Activated CD4-positive, alpha-beta T cell treated with anti-CD3 and anti-CD28 coated beads, Interleukin-2, amount 10 ng/mL, durations not matched to agents 24 days and 14 days (primary cell): ENCODE measurements around the gene ICE2. TPM values are rescaled to one million over a fixed set of nuclear protein-coding genes. Genes with fewer than 3 reads are reported as not detected.

Source experiments
- DNase-seq: peaks from one replicate; pipeline ENCODE4 v3.0.0; 2022
- H3K27ac Mint-ChIP-seq: one replicate; pipeline ENCODE4 v1.8.0; 2022; ENCODE audit warnings: mild to moderate bottlenecking, mixed read lengths
- H3K27me3 Mint-ChIP-seq: one replicate; pipeline ENCODE4 v1.8.0; 2022; ENCODE audit warnings: mixed read lengths
- H3K36me3 Mint-ChIP-seq: one replicate; pipeline ENCODE4 v1.8.0; 2022; ENCODE audit warnings: low read depth, mild to moderate bottlenecking, mixed read lengths
- H3K4me1 Mint-ChIP-seq: one replicate; pipeline ENCODE4 v1.8.0; 2021; ENCODE audit warnings: mixed read lengths
- H3K4me3 Mint-ChIP-seq: one replicate; pipeline ENCODE4 v1.8.0; 2022; ENCODE audit warnings: mild to moderate bottlenecking, moderate library complexity, mixed read lengths
- H3K9me3 Mint-ChIP-seq: one replicate; pipeline ENCODE4 v1.8.0; 2021; ENCODE audit warnings: mixed read lengths
- intact Hi-C: fragments of 100-400 bp; cut with micrococcal nuclease; formaldehyde crosslinking; loops from one replicate; pipeline ENCODE4 v1.15.1; 2023
- total RNA-seq: library from RNA; stranded (reverse); gene quantifications from 2 replicates; pipeline ENCODE4 v1.2.3, GENCODE V29; 2022

ICE2 gene
- total RNA-seq, 1 donor from 2014 or later: 62.6 TPM

- Mint-ChIP-seq H3K9me3 (no peaks in the 10 kb centered on the region), H3K36me3 (peaks cover 30% of the 10 kb centered on the region), H3K4me3 (no peak overlapping the region), H3K27me3 (no peaks in the 10 kb centered on the region), H3K4me1 (no peaks in the 10 kb centered on the region), H3K27ac (peak overlapping the region; percentile 19)
- intact Hi-C loops: no loop called here
- DNase-seq: no peak
These were observed 24.1 kb downstream of the ICE2 start for GRCh38 chr15:60454824-60455223.

- no peaks in the 10 kb centered on the region for H3K4me1 Mint-ChIP-seq
- H3K36me3 Mint-ChIP-seq: peaks cover 38% of the 10 kb centered on the region
- DNase-seq: no peak
- no peak overlapping the region for H3K27ac Mint-ChIP-seq
- intact Hi-C loops: no loop called here
- no peaks in the 10 kb centered on the region for H3K9me3 Mint-ChIP-seq
- no peaks in the 10 kb centered on the region for H3K27me3 Mint-ChIP-seq
- no peak overlapping the region for H3K4me3 Mint-ChIP-seq
These were observed 30.1 kb downstream of the ICE2 start for GRCh38 chr15:60448668-60449360.

GRCh38 chr15:60444289-60444912 lies 34.5 kb downstream of the ICE2 start:
- no peaks in the 10 kb centered on the region for H3K27me3 Mint-ChIP-seq
- peaks cover 35% of the 10 kb centered on the region for H3K36me3 Mint-ChIP-seq
- H3K27ac Mint-ChIP-seq: no peak overlapping the region
- no peak overlapping the region for H3K4me3 Mint-ChIP-seq
- intact Hi-C loops: loop anchor here (2.0 to 5.0 kb wide), 2 partner anchors 47 to 86 kb away; partner anchors contain the start of gene ANXA2
- H3K9me3 Mint-ChIP-seq: no peaks in the 10 kb centered on the region
- peaks cover 6% of the 10 kb centered on the region for H3K4me1 Mint-ChIP-seq
- no peak for DNase-seq

- Mint-ChIP-seq H3K27ac (no peak overlapping the region), H3K36me3 (peaks cover 29% of the 10 kb centered on the region), H3K4me1 (peaks cover 6% of the 10 kb centered on the region), H3K27me3 (no peaks in the 10 kb centered on the region), H3K4me3 (no peak overlapping the region), H3K9me3 (no peaks in the 10 kb centered on the region)
- DNase-seq: no peak
- intact Hi-C loops: loop anchor here (5.0 kb wide), 1 partner anchor 45 kb away; the partner anchor contains the start of gene ANXA2
These were observed 36.2 kb downstream of the ICE2 start for GRCh38 chr15:60442763-60443162.

- DNase-seq: no peak
- Mint-ChIP-seq H3K27me3 (no peaks in the 10 kb centered on the region), H3K4me1 (peaks cover 6% of the 10 kb centered on the region), H3K27ac (no peak overlapping the region), H3K9me3 (no peaks in the 10 kb centered on the region), H3K36me3 (peaks cover 27% of the 10 kb centered on the region), H3K4me3 (no peak overlapping the region)
- intact Hi-C loops: loop anchor here (5.0 kb wide), 1 partner anchor 45 kb away; the partner anchor contains the start of gene ANXA2
These were observed 36.8 kb downstream of the ICE2 start for GRCh38 chr15:60442031-60442650.

- peaks cover 6% of the 10 kb centered on the region for H3K4me1 Mint-ChIP-seq
- H3K27me3 Mint-ChIP-seq: no peaks in the 10 kb centered on the region
- H3K36me3 Mint-ChIP-seq: peaks cover 24% of the 10 kb centered on the region
- H3K4me3 Mint-ChIP-seq: no peak overlapping the region
- intact Hi-C loops: loop anchor here (5.0 kb wide), 1 partner anchor 44 kb away; the partner anchor contains the start of gene ANXA2
- DNase-seq: no peak
- no peaks in the 10 kb centered on the region for H3K9me3 Mint-ChIP-seq
- no peak overlapping the region for H3K27ac Mint-ChIP-seq
These were observed 37.6 kb downstream of the ICE2 start for GRCh38 chr15:60441331-60441730.

- no peak for DNase-seq
- no peaks in the 10 kb centered on the region for H3K9me3 Mint-ChIP-seq
- no peak overlapping the region for H3K27ac Mint-ChIP-seq
- no peak overlapping the region for H3K4me3 Mint-ChIP-seq
- H3K27me3 Mint-ChIP-seq: no peaks in the 10 kb centered on the region
- peaks cover 31% of the 10 kb centered on the region for H3K36me3 Mint-ChIP-seq
- intact Hi-C loops: no loop called here
- peaks cover 6% of the 10 kb centered on the region for H3K4me1 Mint-ChIP-seq
These were observed 40.3 kb downstream of the ICE2 start for GRCh38 chr15:60438646-60439045.

- no peak for DNase-seq
- intact Hi-C loops: no loop called here
- Mint-ChIP-seq H3K27me3 (no peaks in the 10 kb centered on the region), H3K36me3 (peaks cover 34% of the 10 kb centered on the region), H3K27ac (no peak overlapping the region), H3K9me3 (no peaks in the 10 kb centered on the region), H3K4me3 (no peak overlapping the region), H3K4me1 (peaks cover 3% of the 10 kb centered on the region)
These were observed 50.0 kb downstream of the ICE2 start for GRCh38 chr15:60428935-60429334.

- no peak overlapping the region for H3K27ac Mint-ChIP-seq
- peaks cover 9% of the 10 kb centered on the region for H3K4me1 Mint-ChIP-seq
- no peak for DNase-seq
- no peaks in the 10 kb centered on the region for H3K27me3 Mint-ChIP-seq
- H3K36me3 Mint-ChIP-seq: peaks cover 36% of the 10 kb centered on the region
- no peak overlapping the region for H3K4me3 Mint-ChIP-seq
- H3K9me3 Mint-ChIP-seq: no peaks in the 10 kb centered on the region
- intact Hi-C loops: no loop called here
These were observed 52.0 kb downstream of the ICE2 start for GRCh38 chr15:60426870-60427508.

- intact Hi-C loops: no loop called here
- no peaks in the 10 kb centered on the region for H3K9me3 Mint-ChIP-seq
- peaks cover 9% of the 10 kb centered on the region for H3K4me1 Mint-ChIP-seq
- H3K27me3 Mint-ChIP-seq: no peaks in the 10 kb centered on the region
- no peak for DNase-seq
- H3K36me3 Mint-ChIP-seq: peaks cover 31% of the 10 kb centered on the region
- H3K4me3 Mint-ChIP-seq: no peak overlapping the region
- H3K27ac Mint-ChIP-seq: no peak overlapping the region
These were observed 53.5 kb downstream of the ICE2 start for GRCh38 chr15:60425461-60425860.

GRCh38 chr15:60424006-60424405 lies 54.9 kb downstream of the ICE2 start:
- intact Hi-C loops: no loop called here
- no peaks in the 10 kb centered on the region for H3K27me3 Mint-ChIP-seq
- H3K4me3 Mint-ChIP-seq: no peak overlapping the region
- peaks cover 11% of the 10 kb centered on the region for H3K4me1 Mint-ChIP-seq
- no peak for DNase-seq
- peak overlapping the region; percentile 58 for H3K27ac Mint-ChIP-seq
- H3K9me3 Mint-ChIP-seq: no peaks in the 10 kb centered on the region
- H3K36me3 Mint-ChIP-seq: peaks cover 30% of the 10 kb centered on the region

GRCh38 chr15:60423537-60423936 lies 55.4 kb downstream of the ICE2 start:
- peaks cover 11% of the 10 kb centered on the region for H3K4me1 Mint-ChIP-seq
- H3K4me3 Mint-ChIP-seq: no peak overlapping the region
- peak; percentile 75 for DNase-seq
- peaks cover 30% of the 10 kb centered on the region for H3K36me3 Mint-ChIP-seq
- H3K27me3 Mint-ChIP-seq: no peaks in the 10 kb centered on the region
- peak overlapping the region; percentile 58 for H3K27ac Mint-ChIP-seq
- no peaks in the 10 kb centered on the region for H3K9me3 Mint-ChIP-seq
- intact Hi-C loops: no loop called here

GRCh38 chr15:60421544-60421943 lies 57.4 kb downstream of the ICE2 start:
- Mint-ChIP-seq H3K27ac (no peak overlapping the region), H3K36me3 (peaks cover 24% of the 10 kb centered on the region), H3K27me3 (no peaks in the 10 kb centered on the region), H3K4me1 (peaks cover 11% of the 10 kb centered on the region), H3K9me3 (no peaks in the 10 kb centered on the region), H3K4me3 (no peak overlapping the region)
- DNase-seq: no peak
- intact Hi-C loops: no loop called here
